ENCODE data around the gene FBXO44.

GRCh38 chr1:11705596-11705995 is 50.9 kb downstream of the FBXO44 start:
- no peak for TF ChIP-seq YY1 (IDR thresholded peaks at IDR 0.05; ENCODE audit: insufficient read depth, insufficient read length)
- no peak for TF ChIP-seq SUZ12 (IDR thresholded peaks at IDR 0.05; ENCODE audit: extremely low read depth, insufficient read depth, insufficient read length)
- TF ChIP-seq ZNF274 (IDR thresholded peaks at IDR 0.05; ENCODE audit: low read depth, low read length), result no peak

Measured in NT2/D1 (cell line).